ENCODE measurements around the gene CACHD1.
A peak's percentile ranks its signal among the peaks of the same experiment; 100 is the strongest.

The CACHD1 gene

GRCh38 chr1:64523413-64524337, 53.7 kb downstream of the CACHD1 start:
- no peak for DNase-seq (ENCODE audit: low read depth)

DNA sequence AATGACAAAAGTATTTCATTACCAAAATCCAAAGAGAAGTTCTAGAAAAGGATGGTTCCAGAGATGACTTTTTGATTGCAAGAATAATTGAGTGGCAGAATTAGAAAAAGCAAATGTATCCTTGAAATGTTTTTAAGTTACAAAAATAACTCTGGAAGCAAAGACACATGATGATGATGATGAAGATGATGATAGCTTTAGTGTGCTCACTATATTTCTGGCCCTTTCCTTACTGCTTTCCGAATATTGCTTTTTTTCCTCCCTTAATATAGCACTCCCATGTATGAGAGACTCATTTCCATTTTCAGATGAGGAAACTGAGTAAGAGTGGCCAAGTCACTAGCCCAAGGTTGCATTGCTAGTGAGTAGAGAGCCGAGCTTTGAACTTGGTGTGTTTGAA, 54.7 kb downstream of the CACHD1 start:
- no peak for DNase-seq (ENCODE audit: low read depth)

DNA sequence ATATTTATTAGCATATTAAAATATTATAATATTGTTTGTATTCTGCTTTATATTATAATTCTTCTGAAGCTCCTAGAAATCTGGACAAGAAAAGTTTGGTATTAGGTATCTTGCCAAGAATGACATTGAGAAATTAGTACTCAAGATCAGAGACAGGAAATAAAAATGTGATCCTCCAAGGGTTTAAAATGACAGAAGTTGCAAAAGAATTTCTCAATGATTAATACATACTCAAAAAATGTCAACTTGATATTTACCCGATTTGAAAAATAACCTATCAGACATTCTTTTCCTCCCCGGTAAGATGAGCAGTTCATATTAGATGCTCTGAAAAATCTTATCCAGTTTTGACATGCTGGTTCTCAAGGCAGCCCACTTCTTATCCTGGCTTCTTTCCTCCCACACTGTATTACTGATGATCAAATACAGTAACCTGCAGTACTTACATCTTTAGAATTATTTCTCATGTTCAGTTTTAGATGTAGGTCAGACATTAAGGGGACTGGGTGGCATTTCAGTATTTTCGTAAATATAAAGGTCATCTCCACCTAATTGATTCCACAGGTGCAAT, 55.3 kb downstream of the CACHD1 start:
- DNase-seq (ENCODE audit: low read depth): no peak

DNA sequence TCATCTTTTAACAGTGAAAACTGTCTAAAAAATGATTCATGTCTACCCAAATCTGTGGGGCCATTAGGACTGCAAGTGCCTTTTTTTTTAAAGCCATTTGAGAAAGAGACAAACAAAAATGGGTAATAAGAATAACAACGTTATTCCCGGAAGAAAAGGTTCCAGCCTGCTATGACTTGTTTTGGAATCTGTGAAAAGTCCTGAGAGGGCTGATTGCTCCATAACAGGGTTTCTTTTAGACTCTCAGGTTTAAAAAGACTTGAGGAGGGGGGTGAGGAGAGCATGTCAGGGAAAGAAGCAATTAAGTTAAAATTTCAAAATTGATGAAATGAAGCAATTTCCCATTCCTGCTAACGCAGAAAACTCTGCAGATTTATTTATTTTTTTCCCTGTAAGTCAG, 56.4 kb downstream of the CACHD1 start:
- DNase-seq (ENCODE audit: low read depth): no peak

DNA sequence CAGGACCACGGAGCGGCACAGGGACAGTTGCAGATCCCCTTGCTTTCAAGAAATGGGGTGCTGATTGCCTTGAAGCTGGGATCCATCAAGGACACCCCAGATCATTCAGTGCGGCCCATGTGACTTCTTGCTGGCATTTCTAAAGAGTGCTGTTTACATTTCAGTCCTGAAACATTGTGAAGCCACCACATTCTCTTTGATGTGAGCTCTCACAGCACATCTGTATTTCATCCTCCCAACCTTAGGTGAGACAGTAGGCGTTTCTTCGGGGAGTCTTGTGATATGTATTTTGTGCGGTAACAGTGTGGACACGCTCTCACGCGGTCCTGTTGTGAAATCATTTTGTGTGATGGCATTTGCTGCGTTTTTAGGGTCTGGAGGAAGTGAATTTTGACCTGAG, 57.2 kb downstream of the CACHD1 start:
- DNase-seq (ENCODE audit: low read depth): no peak

- DNase-seq (ENCODE audit: low read depth): no peak
Observed at GRCh38 chr1:64527786-64528185, 57.9 kb downstream of the CACHD1 start.

DNA sequence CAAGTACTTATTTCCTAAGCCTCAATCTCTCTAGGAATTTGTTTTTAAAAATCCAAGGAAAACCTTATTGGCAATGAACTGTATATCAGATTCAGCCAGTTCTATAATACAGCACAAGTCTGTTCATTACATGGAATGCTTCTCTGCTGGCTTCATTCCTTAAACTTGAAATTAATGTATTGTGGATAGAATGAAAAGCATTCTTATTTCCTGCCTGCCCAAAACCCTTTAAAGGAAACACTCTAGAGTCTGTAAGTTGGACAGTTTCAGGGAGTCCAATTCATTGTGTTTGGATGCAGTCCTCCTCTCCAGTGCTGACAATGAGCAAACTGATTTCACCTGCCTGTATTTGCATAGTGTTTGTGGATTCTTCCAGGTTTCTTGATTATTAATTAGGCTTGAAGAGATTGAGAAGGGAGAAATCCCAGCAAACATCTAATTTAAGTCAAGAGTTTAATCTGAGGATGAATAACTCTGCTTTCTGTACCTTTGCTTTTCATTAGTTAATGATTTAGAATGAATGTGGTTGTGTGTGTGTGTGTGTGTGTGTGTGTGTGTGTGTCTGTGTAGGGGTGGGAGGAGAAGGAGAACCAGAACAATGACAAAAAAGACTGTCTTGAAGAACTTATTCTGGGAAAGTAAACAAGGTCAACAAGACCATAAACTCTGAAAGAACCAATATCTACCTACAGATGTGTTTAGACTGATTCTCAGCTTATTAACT, 61.2 kb downstream of the CACHD1 start:
- no peak for DNase-seq (ENCODE audit: low read depth)

DNA sequence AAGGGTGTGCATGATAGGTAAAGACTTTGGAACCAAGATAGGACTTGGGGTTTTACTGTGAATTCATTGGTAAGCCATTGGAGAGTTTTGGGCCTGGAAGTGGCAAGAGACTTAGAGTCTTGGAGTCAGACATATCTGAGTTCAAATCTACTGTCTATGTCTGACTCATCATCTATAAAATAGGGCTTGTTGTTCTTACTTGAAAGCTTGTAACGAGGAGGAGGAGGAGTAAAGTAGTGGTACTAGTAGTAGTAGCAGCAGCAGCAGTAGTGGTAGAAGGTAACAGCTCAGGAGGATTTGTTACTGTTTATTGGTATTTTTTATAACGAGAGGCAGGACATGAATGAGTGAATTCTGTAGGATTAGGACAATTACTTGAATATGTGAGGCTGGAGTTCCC, 62.7 kb downstream of the CACHD1 start:
- DNase-seq (ENCODE audit: low read depth): peak; percentile 37

DNA sequence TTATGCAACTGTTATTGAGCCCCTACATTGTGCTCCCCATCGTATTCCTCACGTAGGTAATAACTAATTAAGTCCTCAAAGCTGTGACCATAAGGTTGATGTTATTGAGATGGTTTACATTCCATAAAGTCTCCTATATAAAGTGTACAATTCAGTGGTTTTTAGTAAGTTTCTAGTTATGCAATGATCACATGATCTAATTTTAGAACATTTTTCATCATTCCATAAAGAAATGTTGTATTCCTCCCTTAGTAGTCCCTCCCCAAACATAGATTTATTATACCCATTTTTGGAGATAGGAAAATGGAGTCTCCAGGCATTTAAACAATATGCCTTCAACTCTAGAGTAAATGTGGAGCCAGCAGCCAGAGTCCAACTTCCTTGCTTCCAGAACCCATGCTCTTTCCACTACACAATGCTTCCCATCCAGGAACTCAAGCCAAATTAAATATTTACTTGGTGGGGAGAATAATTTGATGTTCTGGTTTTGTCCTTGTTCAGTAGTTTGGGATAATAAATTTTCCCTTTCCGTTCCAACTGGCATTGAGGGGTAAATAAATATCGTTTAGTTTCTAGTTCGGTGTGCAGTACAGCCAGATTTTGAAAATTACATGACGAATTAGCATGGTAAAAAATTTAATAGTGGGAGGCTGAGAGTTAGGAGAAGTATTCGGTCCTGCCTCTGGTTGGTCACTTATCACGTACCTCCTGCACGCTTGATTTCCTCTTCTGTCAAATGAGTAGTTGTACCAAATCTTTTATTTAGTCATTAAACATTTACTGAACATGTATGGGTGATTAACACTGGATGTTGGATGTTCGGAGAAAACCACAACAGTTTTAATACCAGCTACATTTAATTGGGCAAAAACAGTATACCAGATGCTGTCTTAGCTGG, 66.3 kb downstream of the CACHD1 start:
- DNase-seq (ENCODE audit: low read depth): no peak

GRCh38 chr1:64536836-64537490, 67.0 kb downstream of the CACHD1 start:
- no peak for DNase-seq (ENCODE audit: low read depth)

GRCh38 chr1:64537942-64538341, 68.0 kb downstream of the CACHD1 start:
- no peak for DNase-seq (ENCODE audit: low read depth)

DNA sequence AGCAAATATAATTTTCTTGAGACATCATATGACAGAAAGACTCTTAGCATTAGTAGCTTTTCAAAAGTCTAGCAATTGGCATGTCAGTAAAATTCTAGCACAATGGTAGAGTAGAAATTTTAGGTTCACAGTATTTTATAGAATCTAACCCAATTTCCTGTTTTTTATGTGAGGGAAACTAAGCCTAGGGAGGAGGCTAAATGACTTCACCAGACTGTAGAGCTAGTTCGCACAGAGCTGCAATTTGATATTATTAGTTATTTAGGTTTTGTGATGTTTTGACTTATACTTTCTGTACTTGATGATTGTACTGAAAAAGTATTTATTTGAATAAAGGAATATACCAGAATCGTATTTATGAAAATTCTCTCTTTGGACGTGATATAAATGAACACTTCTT, 68.5 kb downstream of the CACHD1 start:
- DNase-seq (ENCODE audit: low read depth): no peak

GRCh38 chr1:64539289-64539688, 69.4 kb downstream of the CACHD1 start:
- no peak for DNase-seq (ENCODE audit: low read depth)

GRCh38 chr1:64539781-64540218, 69.9 kb downstream of the CACHD1 start:
- DNase-seq (ENCODE audit: low read depth): peak; percentile 24

DNA sequence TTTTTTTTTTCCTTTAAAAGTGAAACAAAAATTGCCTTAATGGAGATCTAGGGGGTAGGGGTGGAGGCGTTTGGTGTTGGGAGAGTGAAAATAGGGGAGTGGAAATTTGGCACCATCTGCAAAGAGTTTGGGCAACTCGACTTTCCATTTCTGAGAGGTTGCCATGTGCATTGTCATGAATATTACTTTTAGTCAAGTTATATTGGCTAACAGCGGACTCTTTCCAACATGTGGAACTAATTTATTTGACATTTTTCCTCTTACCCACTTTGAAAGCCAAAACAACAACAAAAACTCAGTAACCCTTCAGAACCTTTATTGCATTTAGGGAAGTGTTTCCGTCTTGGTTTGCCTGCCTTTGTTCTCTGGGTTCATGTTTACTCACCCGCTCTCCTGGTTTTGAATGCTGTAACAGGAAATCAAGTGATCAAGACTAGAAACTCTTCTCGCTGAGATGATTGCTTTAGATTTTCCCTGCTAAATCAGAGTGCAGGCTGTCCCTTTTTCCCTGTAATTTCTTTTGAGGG, 70.4 kb downstream of the CACHD1 start:
- DNase-seq (ENCODE audit: low read depth): peak; percentile 43

GRCh38 chr1:64542118-64542517, 72.2 kb downstream of the CACHD1 start:
- DNase-seq (ENCODE audit: low read depth): no peak

DNA sequence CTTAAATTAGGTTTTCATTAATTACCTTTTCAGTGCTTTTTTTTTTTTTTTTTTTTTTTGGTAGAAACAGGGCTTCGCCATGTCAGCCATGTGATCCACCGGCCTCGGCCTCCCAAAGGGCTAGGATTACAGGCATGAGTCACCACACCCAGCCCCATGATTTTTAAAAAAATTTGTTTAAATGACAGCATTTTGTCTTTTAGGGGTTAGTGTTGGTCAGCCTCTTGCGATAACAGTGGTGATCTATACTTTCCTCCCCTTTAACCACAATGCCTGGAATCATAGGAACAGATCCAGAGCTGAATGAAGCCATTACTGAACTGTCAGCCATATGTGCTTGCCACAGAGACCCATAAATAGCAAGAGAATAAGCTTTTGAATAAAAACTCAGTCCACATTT, 73.9 kb downstream of the CACHD1 start:
- no peak for DNase-seq (ENCODE audit: low read depth)

DNA sequence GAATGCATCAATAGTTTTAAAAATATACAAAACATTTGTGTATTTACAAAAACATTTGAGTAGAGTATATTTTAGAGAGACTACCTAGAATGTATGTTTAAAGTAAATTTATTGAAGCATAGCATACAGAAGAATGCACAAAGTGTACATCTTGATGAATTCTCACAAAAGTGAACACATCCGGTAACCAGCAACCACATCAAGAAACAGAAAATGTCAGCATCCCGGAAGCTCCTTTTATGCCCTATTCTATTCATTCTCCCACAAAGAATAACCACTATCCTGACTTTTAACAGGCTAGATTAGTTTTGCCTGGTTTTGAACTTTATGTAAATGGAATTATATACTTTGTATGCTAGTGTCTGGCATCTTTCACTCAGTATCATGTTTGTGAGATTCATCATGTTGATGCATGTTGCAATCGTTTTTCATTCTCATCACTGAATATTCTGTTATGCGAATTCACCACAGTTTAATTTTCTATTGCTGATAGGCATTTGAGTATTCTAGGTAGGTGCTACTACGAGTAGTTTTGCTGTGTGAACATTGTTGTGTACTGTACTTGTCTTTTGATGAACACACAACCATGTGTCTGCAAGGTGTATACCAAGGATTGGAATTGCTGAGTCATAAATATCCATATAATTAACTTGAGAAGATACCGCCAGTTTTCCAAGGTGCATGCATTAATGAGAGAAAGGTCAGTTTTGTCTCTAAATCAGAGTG, 75.4 kb downstream of the CACHD1 start:
- no peak for DNase-seq (ENCODE audit: low read depth)

DNA sequence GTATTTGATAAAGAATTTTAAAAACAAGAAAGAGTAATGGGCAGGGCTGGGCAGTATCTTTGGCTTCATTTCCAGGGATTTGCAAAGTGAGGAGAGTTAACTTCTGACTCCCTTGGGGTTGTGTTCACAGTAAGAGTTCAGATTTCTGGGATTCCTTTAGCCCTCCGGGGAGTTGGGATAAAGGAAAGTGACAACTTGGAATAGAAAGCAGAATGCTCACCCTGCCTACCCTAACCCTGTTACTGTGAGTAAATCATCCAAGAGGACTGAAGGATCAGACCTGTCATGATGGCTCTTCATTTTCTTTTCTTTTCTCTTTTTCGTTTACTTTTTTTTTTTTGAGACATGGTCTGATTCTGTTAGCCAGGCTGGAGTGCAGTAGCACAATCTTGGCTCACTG, 76.1 kb downstream of the CACHD1 start:
- DNase-seq (ENCODE audit: low read depth): no peak

DNA sequence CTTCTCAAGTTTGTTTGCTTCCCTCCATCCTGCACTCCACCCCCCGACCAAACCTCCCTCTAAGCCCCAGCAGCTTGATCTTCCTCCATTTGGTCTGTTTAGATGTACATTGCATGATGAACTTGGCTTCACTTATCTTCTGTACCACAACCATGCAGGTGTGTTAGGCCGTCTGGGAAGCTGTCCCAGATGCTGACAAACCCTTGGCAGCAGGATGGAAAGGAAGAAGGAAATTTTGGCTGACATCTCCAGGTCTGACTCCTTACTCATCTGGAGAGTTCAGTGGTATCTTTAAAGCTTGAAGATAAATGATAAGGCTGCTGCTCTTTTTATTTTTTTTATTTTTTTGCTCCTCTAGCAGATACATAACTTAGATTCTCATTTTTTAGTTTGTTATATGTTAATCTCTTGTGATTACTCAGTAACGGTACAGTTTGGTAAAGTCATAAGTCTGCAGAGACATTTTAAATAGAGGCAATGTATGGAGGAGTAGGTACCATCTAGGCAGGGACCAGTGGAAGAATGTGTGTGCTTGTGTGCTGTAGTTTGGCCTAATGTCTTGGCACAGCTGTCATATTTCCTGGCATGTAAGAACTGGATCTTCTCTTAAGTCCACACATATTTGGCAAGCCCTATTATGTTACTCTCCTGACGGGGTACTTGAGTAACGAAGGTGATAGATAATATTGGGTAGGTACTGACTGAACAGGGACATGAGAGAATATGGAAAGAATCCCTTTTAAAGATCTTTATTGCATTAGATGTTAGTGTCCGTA, 79.7 kb downstream of the CACHD1 start:
- no peak for DNase-seq (ENCODE audit: low read depth)
